Esophagus muscularis mucosa (tissue), 4 donors: ENCODE results near the gene MYLK. TPM values are rescaled to one million over a fixed set of nuclear protein-coding genes. Genes with fewer than 3 reads are reported as not detected.

Experiments
- DNase-seq: peaks from one replicate; pipeline ENCODE4 v3.0.0-alpha.2; 2017; ENCODE audit errors: extremely low spot score
- H3K27ac ChIP-seq, 4 donors: fragments of 200-600 bp; sonication (generic); replicated peaks in 1 of 4; 1 replicate in 3 of 4; 2 replicates in 1 of 4; pipeline ENCODE4 v1.5.1; 2016 to 2019; ENCODE audit warnings: mild to moderate bottlenecking in 1 of 4
- H3K27me3 ChIP-seq, 4 donors: fragments of 200-600 bp; sonication (generic); one replicate each; pipeline versions ENCODE4 v1.5.1 to v1.6.0; 2016 to 2019
- H3K36me3 ChIP-seq, 4 donors: fragments of 200-600 bp; sonication (generic); one replicate each; pipeline ENCODE4 v1.5.1; 2016 to 2019
- H3K4me1 ChIP-seq, 4 donors: fragments of 200-600 bp; sonication (generic); one replicate each; pipeline ENCODE4 v1.5.1; 2016 to 2019
- H3K4me3 ChIP-seq, 4 donors: fragments of 200-600 bp; sonication (generic); 1 replicate in 2 of 4; 2 replicates in 2 of 4; pipeline ENCODE4 v1.5.1; 2016 to 2019; ENCODE audit warnings: mild to moderate bottlenecking in 4 of 4, moderate library complexity in 1 of 4
- H3K9me3 ChIP-seq, 4 donors: fragments of 200-600 bp; sonication (generic); 1 replicate in 3 of 4; 2 replicates in 1 of 4; pipeline ENCODE4 v1.5.1; 2016 to 2019
- EP300 ChIP-seq: sonication (generic); formaldehyde crosslinking; IDR thresholded peaks from one replicate; pipeline ENCODE4 v1.6.1; 2017; ENCODE audit warnings: antibody characterized with exemption
- POLR2A ChIP-seq: fragments of 450-650 bp; IDR thresholded peaks from one replicate; pipeline ENCODE4 v1.6.1; 2017; ENCODE audit warnings: antibody characterized with exemption, moderate library complexity, mild to moderate bottlenecking, low read depth
- POLR2AphosphoS5 ChIP-seq, 2 donors: sonication (generic); formaldehyde crosslinking; IDR thresholded peaks; one replicate each; pipeline ENCODE4 v1.6.1; 2017; ENCODE audit warnings: antibody characterized with exemption in 2 of 2
- WGBS: methylation state at CpG from one replicate; pipeline ENCODE4 v1.1.5; 2018; 5-methylcytosine and 5-hydroxymethylcytosine counted together
- intact Hi-C: fragments of 100-400 bp; cut with DNase I; formaldehyde crosslinking; loops from one replicate; pipeline ENCODE4 v1.15.1; 2023
- total RNA-seq, 4 donors: library from RNA; depleted of rRNA; stranded (reverse); fragments of >200 nt; gene quantifications; one replicate each; pipeline versions ENCODE4 v1.1.0 to v1.2.1, GENCODE V29; 2016
- TF ChIP-seq, protein P1 (sequence below), 3 experiments: fragments of 200-600 bp in 2 of 3; fragments of 450-650 bp in 1 of 3; sonication (generic) in 2 of 3; IDR thresholded peaks; one replicate each; pipeline ENCODE4 v1.5.1; 2017 to 2019; ENCODE audit warnings: antibody characterized with exemption in 3 of 3, mild to moderate bottlenecking in 2 of 3, moderate library complexity in 1 of 3

Gene MYLK
- total RNA-seq, 4 donors from 2014 or later, result 1,983 to 3,208 (median 2,554) TPM

GRCh38 chr3:123760817-123761216, 123.3 kb downstream of the MYLK start:
- H3K27ac ChIP-seq, result no peak overlapping the region
- H3K36me3 ChIP-seq, result no peaks in the 10 kb centered on the region
- H3K9me3 ChIP-seq, result no peaks in the 10 kb centered on the region
- TF ChIP-seq EP300 (no peak), POLR2A (no peak), POLR2AphosphoS5 (IDR thresholded peaks at IDR 0.05) (no peak)
- TF ChIP-seq, protein P1, sequence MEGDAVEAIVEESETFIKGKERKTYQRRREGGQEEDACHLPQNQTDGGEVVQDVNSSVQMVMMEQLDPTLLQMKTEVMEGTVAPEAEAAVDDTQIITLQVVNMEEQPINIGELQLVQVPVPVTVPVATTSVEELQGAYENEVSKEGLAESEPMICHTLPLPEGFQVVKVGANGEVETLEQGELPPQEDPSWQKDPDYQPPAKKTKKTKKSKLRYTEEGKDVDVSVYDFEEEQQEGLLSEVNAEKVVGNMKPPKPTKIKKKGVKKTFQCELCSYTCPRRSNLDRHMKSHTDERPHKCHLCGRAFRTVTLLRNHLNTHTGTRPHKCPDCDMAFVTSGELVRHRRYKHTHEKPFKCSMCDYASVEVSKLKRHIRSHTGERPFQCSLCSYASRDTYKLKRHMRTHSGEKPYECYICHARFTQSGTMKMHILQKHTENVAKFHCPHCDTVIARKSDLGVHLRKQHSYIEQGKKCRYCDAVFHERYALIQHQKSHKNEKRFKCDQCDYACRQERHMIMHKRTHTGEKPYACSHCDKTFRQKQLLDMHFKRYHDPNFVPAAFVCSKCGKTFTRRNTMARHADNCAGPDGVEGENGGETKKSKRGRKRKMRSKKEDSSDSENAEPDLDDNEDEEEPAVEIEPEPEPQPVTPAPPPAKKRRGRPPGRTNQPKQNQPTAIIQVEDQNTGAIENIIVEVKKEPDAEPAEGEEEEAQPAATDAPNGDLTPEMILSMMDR (IDR thresholded peaks at IDR 0.05), result no peak
- DNase-seq, result peak; percentile 39
- no peak overlapping the region for H3K4me3 ChIP-seq
- no peaks in the 10 kb centered on the region for H3K27me3 ChIP-seq
- H3K4me1 ChIP-seq, result peaks cover 6 to 32% (median 26%) of the 10 kb centered on the region in 4 donors
- intact Hi-C loops, result no loop called here
- 98% methylated on average over 1 of the region's 1 CpG for WGBS

- intact Hi-C loops, result loop anchor here (10.0 kb wide), 1 partner anchor 125 kb away; the partner anchor contains the start of gene MYLK
- Histone ChIP-seq H3K9me3 (no peaks in the 10 kb centered on the region), H3K27ac (no peak overlapping the region), H3K4me3 (no peak overlapping the region), H3K27me3 (no peaks in the 10 kb centered on the region), H3K36me3 (no peaks in the 10 kb centered on the region), H3K4me1 (peaks cover 6 to 42% (median 36%) of the 10 kb centered on the region in 4 donors)
- no peak for TF ChIP-seq POLR2AphosphoS5 (IDR thresholded peaks at IDR 0.05)
- TF ChIP-seq EP300, result no peak
- TF ChIP-seq, protein P1 (IDR thresholded peaks at IDR 0.05), result no peak
- no peak for TF ChIP-seq POLR2A
- 96% methylated on average over 4 of the region's 4 CpGs for WGBS
- peak; percentile 62 for DNase-seq
Measured at GRCh38 chr3:123759871-123760270, 124.3 kb downstream of the MYLK start.

GRCh38 chr3:123759311-123759710, 124.8 kb downstream of the MYLK start:
- TF ChIP-seq, protein P1 (IDR thresholded peaks at IDR 0.05), result no peak
- no peak for TF ChIP-seq POLR2AphosphoS5 (IDR thresholded peaks at IDR 0.05)
- no peak for TF ChIP-seq EP300
- TF ChIP-seq POLR2A, result no peak
- H3K4me3 ChIP-seq, result no peak overlapping the region
- intact Hi-C loops, result loop anchor here (10.0 kb wide), 1 partner anchor 125 kb away; the partner anchor contains the start of gene MYLK
- WGBS, result 19% methylated on average over 3 of the region's 3 CpGs
- no peak for DNase-seq
- no peaks in the 10 kb centered on the region for H3K9me3 ChIP-seq
- peaks cover 6 to 47% (median 37%) of the 10 kb centered on the region in 4 donors for H3K4me1 ChIP-seq
- H3K27ac ChIP-seq, result no peak overlapping the region
- no peaks in the 10 kb centered on the region for H3K36me3 ChIP-seq
- no peaks in the 10 kb centered on the region for H3K27me3 ChIP-seq

GRCh38 chr3:123758081-123758564, 126.0 kb downstream of the MYLK start:
- Histone ChIP-seq H3K27me3 (no peaks in the 10 kb centered on the region), H3K4me1 (peaks cover 6 to 55% (median 42%) of the 10 kb centered on the region in 4 donors), H3K4me3 (no peak overlapping the region), H3K9me3 (no peaks in the 10 kb centered on the region), H3K36me3 (no peaks in the 10 kb centered on the region), H3K27ac (peak overlapping the region in 3 of 4 donors; percentile 13 to 57 (median 20))
- DNase-seq, result no peak
- WGBS, result 35% methylated on average over 2 of the region's 2 CpGs
- TF ChIP-seq POLR2AphosphoS5 (IDR thresholded peaks at IDR 0.05), result no peak
- TF ChIP-seq EP300, result no peak
- no peak for TF ChIP-seq POLR2A
- TF ChIP-seq, protein P1 (IDR thresholded peaks at IDR 0.05), result no peak
- intact Hi-C loops, result loop anchor here (10.0 kb wide), 1 partner anchor 127 kb away; the partner anchor contains the start of gene MYLK
